SK-N-SH treated with all-trans-retinoic acid at 6 μM for 48 hours (cell line): ENCODE measurements around the gene SCG3.

ENCODE experiments used
- ATAC-seq: fragments of 200-7000 bp; cut with Tn5 transposase; 3 replicates; pipeline ENCODE4 v1.9.1; 2020; ENCODE audit warnings: mild to moderate bottlenecking, moderate library complexity
- ARNTL ChIP-seq: fragments of 450-650 bp; formaldehyde crosslinking; IDR thresholded peaks from 2 replicates; pipeline ENCODE4 v1.5.0; 2020; ENCODE audit warnings: low read depth, mild to moderate bottlenecking, moderate library complexity, borderline replicate concordance
- BACH2 ChIP-seq: fragments of 250-450 bp; sonication (Bioruptor Pico); IDR thresholded peaks from 2 replicates; pipeline ENCODE4 v1.9.0; 2021; ENCODE audit warnings: mild to moderate bottlenecking, borderline replicate concordance
- CSDC2 ChIP-seq: fragments of 250-450 bp; sonication (Bioruptor Pico); IDR thresholded peaks from 2 replicates; pipeline ENCODE4 v1.5.0; 2020; ENCODE audit warnings: mild to moderate bottlenecking, moderate library complexity
- GLIS3 ChIP-seq: fragments of 250-450 bp; sonication (Bioruptor Pico); IDR thresholded peaks from 2 replicates; pipeline ENCODE4 v1.5.0; 2020; ENCODE audit warnings: mild to moderate bottlenecking, moderate library complexity
- ISL1 ChIP-seq: fragments of 250-450 bp; sonication (Bioruptor Pico); IDR thresholded peaks from 2 replicates; pipeline ENCODE4 v2.1.2; 2022; ENCODE audit warnings: mild to moderate bottlenecking, moderate library complexity
- OSR1 ChIP-seq: fragments of 250-450 bp; sonication (Bioruptor Pico); IDR thresholded peaks from 2 replicates; pipeline ENCODE4 v1.8.0; 2022; ENCODE audit warnings: moderate library complexity, mild to moderate bottlenecking, inconsistent platforms
- PPARA ChIP-seq: fragments of 250-450 bp; sonication (Bioruptor Pico); IDR thresholded peaks from 2 replicates; pipeline ENCODE4 v1.5.0; 2020; ENCODE audit warnings: mild to moderate bottlenecking, borderline replicate concordance
- RARB ChIP-seq: fragments of 250-450 bp; sonication (Bioruptor Pico); IDR thresholded peaks from 2 replicates; pipeline ENCODE4 v1.8.0; 2021; ENCODE audit warnings: mild to moderate bottlenecking, moderate library complexity
- SNAI2 ChIP-seq: fragments of 250-450 bp; sonication (Bioruptor Pico); IDR thresholded peaks from 2 replicates; pipeline ENCODE4 v1.5.0; 2020; ENCODE audit warnings: mild to moderate bottlenecking, moderate library complexity
- TCF4 ChIP-seq: fragments of 250-450 bp; sonication (Bioruptor Pico); IDR thresholded peaks from 2 replicates; pipeline ENCODE4 v1.8.0; 2021; ENCODE audit warnings: mild to moderate bottlenecking, moderate library complexity, borderline replicate concordance
- TOX ChIP-seq: fragments of 250-450 bp; sonication (Bioruptor Pico); IDR thresholded peaks from 2 replicates; pipeline ENCODE4 v1.8.0; 2021; ENCODE audit warnings: mild to moderate bottlenecking, moderate library complexity, borderline replicate concordance
- ZC3H10 ChIP-seq: fragments of 250-450 bp; sonication (Bioruptor Pico); IDR thresholded peaks from 2 replicates; pipeline ENCODE4 v1.5.1; 2021; ENCODE audit warnings: mild to moderate bottlenecking, moderate library complexity
- ZFP3 ChIP-seq: fragments of 250-450 bp; sonication (Bioruptor Pico); IDR thresholded peaks from 2 replicates; pipeline ENCODE4 v1.5.0; 2020; ENCODE audit warnings: mild to moderate bottlenecking, moderate library complexity
- ZFP30 ChIP-seq: fragments of 450-650 bp; formaldehyde crosslinking; IDR thresholded peaks from 2 replicates; pipeline ENCODE4 v1.5.0; 2022; ENCODE audit warnings: mild to moderate bottlenecking, moderate library complexity
- ZNF565 ChIP-seq: fragments of 450-650 bp; formaldehyde crosslinking; conservative IDR thresholded peaks from 2 replicates; pipeline ENCODE4 v1.5.0; 2020; ENCODE audit warnings: low read depth, mild to moderate bottlenecking, moderate library complexity
- ZNF70 ChIP-seq: fragments of 450-650 bp; formaldehyde crosslinking; IDR thresholded peaks from 2 replicates; pipeline ENCODE4 v1.5.0; 2020; ENCODE audit warnings: mild to moderate bottlenecking, moderate library complexity
- TF ChIP-seq, protein P1 (sequence below): fragments of 250-450 bp; sonication (Bioruptor Pico); IDR thresholded peaks from 2 replicates; pipeline ENCODE4 v1.5.0; 2020; ENCODE audit warnings: mild to moderate bottlenecking, moderate library complexity
- TF ChIP-seq, protein P2 (sequence below): fragments of 250-450 bp; sonication (Bioruptor Pico); IDR thresholded peaks from 2 replicates; pipeline ENCODE4 v1.8.0; 2021; ENCODE audit warnings: low read depth, mild to moderate bottlenecking, moderate library complexity, borderline replicate concordance
- TF ChIP-seq, protein P3 (sequence below): fragments of 250-450 bp; sonication (Bioruptor Pico); IDR thresholded peaks from 2 replicates; pipeline ENCODE4 v1.5.1; 2020; ENCODE audit warnings: low read depth, mild to moderate bottlenecking, moderate library complexity
- TF ChIP-seq, protein P4 (sequence below): fragments of 250-450 bp; sonication (Bioruptor Pico); IDR thresholded peaks from 2 replicates; pipeline ENCODE4 v1.5.1; 2021; ENCODE audit warnings: mild to moderate bottlenecking, moderate library complexity
- TF ChIP-seq, protein P5 (sequence below): fragments of 250-450 bp; sonication (Bioruptor Pico); IDR thresholded peaks from 2 replicates; pipeline ENCODE4 v1.8.0; 2020; ENCODE audit warnings: mild to moderate bottlenecking, moderate library complexity, borderline replicate concordance

Gene SCG3

DNA sequence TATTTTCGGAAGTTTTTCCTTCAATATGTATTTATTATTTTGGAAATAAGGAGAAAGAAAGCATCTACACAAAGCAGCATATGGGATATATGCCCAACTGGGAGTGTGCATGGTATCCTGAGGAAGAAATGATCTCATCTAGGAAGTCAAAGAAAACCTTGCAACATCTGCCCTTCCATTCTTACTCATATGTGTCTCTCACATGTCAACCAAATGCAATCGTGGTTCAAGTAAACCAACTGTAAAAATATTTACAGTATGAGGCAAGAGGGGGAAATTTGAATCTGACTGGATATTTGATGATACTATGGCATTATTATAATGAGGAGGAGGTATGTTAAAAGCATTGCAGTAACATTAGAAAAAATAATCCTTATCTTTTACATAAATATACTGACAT, 3.2 kb upstream of the SCG3 start:
- ATAC-seq = no peak
- TF ChIP-seq TOX (CRISPR knock-in tag) (no peak), OSR1 (CRISPR knock-in tag) (no peak), GLIS3 (no peak), ZNF565 (CRISPR knock-in tag) (no peak), ZFP3 (CRISPR knock-in tag) (no peak), TCF4 (CRISPR knock-in tag) (no peak), ARNTL (CRISPR knock-in tag) (no peak), CSDC2 (no peak)
- TF ChIP-seq, protein P1, sequence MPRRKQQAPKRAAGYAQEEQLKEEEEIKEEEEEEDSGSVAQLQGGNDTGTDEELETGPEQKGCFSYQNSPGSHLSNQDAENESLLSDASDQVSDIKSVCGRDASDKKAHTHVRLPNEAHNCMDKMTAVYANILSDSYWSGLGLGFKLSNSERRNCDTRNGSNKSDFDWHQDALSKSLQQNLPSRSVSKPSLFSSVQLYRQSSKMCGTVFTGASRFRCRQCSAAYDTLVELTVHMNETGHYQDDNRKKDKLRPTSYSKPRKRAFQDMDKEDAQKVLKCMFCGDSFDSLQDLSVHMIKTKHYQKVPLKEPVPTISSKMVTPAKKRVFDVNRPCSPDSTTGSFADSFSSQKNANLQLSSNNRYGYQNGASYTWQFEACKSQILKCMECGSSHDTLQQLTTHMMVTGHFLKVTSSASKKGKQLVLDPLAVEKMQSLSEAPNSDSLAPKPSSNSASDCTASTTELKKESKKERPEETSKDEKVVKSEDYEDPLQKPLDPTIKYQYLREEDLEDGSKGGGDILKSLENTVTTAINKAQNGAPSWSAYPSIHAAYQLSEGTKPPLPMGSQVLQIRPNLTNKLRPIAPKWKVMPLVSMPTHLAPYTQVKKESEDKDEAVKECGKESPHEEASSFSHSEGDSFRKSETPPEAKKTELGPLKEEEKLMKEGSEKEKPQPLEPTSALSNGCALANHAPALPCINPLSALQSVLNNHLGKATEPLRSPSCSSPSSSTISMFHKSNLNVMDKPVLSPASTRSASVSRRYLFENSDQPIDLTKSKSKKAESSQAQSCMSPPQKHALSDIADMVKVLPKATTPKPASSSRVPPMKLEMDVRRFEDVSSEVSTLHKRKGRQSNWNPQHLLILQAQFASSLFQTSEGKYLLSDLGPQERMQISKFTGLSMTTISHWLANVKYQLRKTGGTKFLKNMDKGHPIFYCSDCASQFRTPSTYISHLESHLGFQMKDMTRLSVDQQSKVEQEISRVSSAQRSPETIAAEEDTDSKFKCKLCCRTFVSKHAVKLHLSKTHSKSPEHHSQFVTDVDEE = no peak

DNA sequence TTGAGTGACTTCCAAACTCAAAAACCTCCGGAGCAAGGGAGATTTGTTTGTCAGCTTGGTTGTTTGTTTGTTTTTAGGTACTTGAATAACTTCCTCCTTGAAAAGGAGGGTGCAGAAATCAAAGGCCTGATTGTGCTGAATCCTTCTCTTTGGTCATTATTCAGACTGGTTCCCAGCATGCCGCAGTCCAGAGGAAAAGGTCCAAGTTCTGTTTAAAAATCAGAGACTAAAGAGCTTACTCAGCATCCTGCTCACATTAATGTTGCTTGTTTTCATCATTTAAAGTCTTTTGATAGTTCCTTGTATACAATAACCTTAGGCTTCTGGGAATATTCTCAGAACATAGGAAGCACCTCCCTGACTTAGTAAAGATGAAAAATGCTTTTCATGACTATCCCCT, 982 bp upstream of the SCG3 start:
- no peak for ATAC-seq
- TF ChIP-seq, protein P2, sequence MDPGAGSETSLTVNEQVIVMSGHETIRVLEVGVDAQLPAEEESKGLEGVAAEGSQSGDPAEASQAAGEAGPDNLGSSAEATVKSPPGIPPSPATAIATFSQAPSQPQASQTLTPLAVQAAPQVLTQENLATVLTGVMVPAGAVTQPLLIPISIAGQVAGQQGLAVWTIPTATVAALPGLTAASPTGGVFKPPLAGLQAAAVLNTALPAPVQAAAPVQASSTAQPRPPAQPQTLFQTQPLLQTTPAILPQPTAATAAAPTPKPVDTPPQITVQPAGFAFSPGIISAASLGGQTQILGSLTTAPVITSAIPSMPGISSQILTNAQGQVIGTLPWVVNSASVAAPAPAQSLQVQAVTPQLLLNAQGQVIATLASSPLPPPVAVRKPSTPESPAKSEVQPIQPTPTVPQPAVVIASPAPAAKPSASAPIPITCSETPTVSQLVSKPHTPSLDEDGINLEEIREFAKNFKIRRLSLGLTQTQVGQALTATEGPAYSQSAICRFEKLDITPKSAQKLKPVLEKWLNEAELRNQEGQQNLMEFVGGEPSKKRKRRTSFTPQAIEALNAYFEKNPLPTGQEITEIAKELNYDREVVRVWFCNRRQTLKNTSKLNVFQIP (CRISPR knock-in tag) = no peak
- no peak for TF ChIP-seq PPARA (CRISPR knock-in tag)
- no peak for TF ChIP-seq ISL1
- no peak for TF ChIP-seq SNAI2 (CRISPR knock-in tag)
- TF ChIP-seq TOX (CRISPR knock-in tag) = no peak
- no peak for TF ChIP-seq CSDC2
- TF ChIP-seq, protein P3, sequence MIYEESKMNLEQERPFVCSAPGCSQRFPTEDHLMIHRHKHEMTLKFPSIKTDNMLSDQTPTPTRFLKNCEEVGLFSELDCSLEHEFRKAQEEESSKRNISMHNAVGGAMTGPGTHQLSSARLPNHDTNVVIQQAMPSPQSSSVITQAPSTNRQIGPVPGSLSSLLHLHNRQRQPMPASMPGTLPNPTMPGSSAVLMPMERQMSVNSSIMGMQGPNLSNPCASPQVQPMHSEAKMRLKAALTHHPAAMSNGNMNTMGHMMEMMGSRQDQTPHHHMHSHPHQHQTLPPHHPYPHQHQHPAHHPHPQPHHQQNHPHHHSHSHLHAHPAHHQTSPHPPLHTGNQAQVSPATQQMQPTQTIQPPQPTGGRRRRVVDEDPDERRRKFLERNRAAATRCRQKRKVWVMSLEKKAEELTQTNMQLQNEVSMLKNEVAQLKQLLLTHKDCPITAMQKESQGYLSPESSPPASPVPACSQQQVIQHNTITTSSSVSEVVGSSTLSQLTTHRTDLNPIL = no peak
- no peak for TF ChIP-seq OSR1 (CRISPR knock-in tag)
- TF ChIP-seq ZFP3 (CRISPR knock-in tag) = no peak
- TF ChIP-seq, protein P4, sequence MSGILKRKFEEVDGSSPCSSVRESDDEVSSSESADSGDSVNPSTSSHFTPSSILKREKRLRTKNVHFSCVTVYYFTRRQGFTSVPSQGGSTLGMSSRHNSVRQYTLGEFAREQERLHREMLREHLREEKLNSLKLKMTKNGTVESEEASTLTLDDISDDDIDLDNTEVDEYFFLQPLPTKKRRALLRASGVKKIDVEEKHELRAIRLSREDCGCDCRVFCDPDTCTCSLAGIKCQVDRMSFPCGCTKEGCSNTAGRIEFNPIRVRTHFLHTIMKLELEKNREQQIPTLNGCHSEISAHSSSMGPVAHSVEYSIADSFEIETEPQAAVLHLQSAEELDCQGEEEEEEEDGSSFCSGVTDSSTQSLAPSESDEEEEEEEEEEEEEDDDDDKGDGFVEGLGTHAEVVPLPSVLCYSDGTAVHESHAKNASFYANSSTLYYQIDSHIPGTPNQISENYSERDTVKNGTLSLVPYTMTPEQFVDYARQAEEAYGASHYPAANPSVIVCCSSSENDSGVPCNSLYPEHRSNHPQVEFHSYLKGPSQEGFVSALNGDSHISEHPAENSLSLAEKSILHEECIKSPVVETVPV (CRISPR knock-in tag) = no peak
- no peak for TF ChIP-seq TCF4 (CRISPR knock-in tag)
- no peak for TF ChIP-seq ZC3H10
- no peak for TF ChIP-seq ZNF565 (CRISPR knock-in tag)
- TF ChIP-seq BACH2 (CRISPR knock-in tag) = no peak
- TF ChIP-seq ARNTL (CRISPR knock-in tag) = no peak
- TF ChIP-seq, protein P5, sequence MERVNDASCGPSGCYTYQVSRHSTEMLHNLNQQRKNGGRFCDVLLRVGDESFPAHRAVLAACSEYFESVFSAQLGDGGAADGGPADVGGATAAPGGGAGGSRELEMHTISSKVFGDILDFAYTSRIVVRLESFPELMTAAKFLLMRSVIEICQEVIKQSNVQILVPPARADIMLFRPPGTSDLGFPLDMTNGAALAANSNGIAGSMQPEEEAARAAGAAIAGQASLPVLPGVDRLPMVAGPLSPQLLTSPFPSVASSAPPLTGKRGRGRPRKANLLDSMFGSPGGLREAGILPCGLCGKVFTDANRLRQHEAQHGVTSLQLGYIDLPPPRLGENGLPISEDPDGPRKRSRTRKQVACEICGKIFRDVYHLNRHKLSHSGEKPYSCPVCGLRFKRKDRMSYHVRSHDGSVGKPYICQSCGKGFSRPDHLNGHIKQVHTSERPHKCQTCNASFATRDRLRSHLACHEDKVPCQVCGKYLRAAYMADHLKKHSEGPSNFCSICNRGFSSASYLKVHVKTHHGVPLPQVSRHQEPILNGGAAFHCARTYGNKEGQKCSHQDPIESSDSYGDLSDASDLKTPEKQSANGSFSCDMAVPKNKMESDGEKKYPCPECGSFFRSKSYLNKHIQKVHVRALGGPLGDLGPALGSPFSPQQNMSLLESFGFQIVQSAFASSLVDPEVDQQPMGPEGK = no peak
- TF ChIP-seq RARB (CRISPR knock-in tag) = no peak
- TF ChIP-seq ZFP30 = no peak
- no peak for TF ChIP-seq ZNF70 (CRISPR knock-in tag)

DNA sequence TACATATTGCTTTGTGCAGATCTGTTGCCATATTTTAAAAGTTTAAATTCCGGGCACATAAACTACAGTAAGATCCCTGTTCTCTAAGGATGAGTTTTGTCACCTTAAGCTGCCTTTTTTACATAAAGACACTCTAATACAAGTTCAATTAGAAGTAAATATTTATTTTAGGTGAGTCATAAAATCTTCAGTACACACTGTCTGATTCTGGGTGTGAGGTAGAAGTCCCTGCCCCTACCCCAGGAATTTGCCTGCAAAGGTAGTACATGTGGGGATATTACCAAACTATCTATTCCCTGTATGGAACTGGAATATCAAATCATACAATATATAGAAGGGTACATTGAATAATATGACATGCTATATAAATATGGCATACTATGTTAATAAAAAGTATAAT, 6.3 kb downstream of the SCG3 start:
- no peak for TF ChIP-seq OSR1 (CRISPR knock-in tag)
- TF ChIP-seq BACH2 (CRISPR knock-in tag) = no peak
- TF ChIP-seq ZC3H10 = no peak
- no peak for TF ChIP-seq ZFP30
- TF ChIP-seq GLIS3 = no peak
- no peak for TF ChIP-seq ZNF565 (CRISPR knock-in tag)
- no peak for TF ChIP-seq CSDC2
- TF ChIP-seq ZNF70 (CRISPR knock-in tag) = no peak
- no peak for TF ChIP-seq RARB (CRISPR knock-in tag)
- TF ChIP-seq, protein P1 = no peak
- TF ChIP-seq SNAI2 (CRISPR knock-in tag) = no peak
- TF ChIP-seq, protein P4 (CRISPR knock-in tag) = no peak
- no peak for TF ChIP-seq TCF4 (CRISPR knock-in tag)
- no peak for ATAC-seq
